GM19463 (cell line): ENCODE results near the gene WDFY1.
A peak's percentile ranks its signal among the peaks of the same experiment; 100 is the strongest.
"Not testable (repeated sequence)": the region's sequence is repeated elsewhere in the genome, so short reads cannot be mapped to it uniquely, and the experiment has no call there.

Experiments
- ATAC-seq: cut with Tn5 transposase; IDR thresholded peaks from one replicate; pipeline ENCODE4 v1.9.1; 2021; ENCODE audit warnings: mild to moderate bottlenecking, moderate library complexity; ENCODE audit not compliant: unreplicated experiment

WDFY1 gene

GRCh38 chr2:223900066-223900465 is 45.1 kb downstream of the WDFY1 start:
- ATAC-seq = no peak

- ATAC-seq = no peak
These were observed 47.3 kb downstream of the WDFY1 start for GRCh38 chr2:223897669-223898330.

- peak; percentile 66 for ATAC-seq
These were observed 48.3 kb downstream of the WDFY1 start for GRCh38 chr2:223896833-223897311.

GRCh38 chr2:223894968-223895367 is 50.2 kb downstream of the WDFY1 start:
- no peak for ATAC-seq

GRCh38 chr2:223894009-223894408 is 51.1 kb downstream of the WDFY1 start:
- no peak for ATAC-seq

- ATAC-seq = no peak
These were observed 54.4 kb downstream of the WDFY1 start for GRCh38 chr2:223890721-223891120.

GRCh38 chr2:223889229-223889628 is 55.9 kb downstream of the WDFY1 start:
- ATAC-seq = no peak

GRCh38 chr2:223888251-223888650 is 56.9 kb downstream of the WDFY1 start:
- ATAC-seq = no peak

- ATAC-seq = no peak
These were observed 58.0 kb downstream of the WDFY1 start for GRCh38 chr2:223887127-223887526.

- ATAC-seq = no peak
These were observed 58.4 kb downstream of the WDFY1 start for GRCh38 chr2:223886726-223887125.

GRCh38 chr2:223884399-223884798 is 60.7 kb downstream of the WDFY1 start:
- peak; percentile 80 for ATAC-seq

GRCh38 chr2:223882715-223883114 is 62.4 kb downstream of the WDFY1 start:
- no peak for ATAC-seq

GRCh38 chr2:223880796-223881195 is 64.3 kb downstream of the WDFY1 start:
- no peak for ATAC-seq

- peak; percentile 94 for ATAC-seq
These were observed 67.3 kb downstream of the WDFY1 start for GRCh38 chr2:223877721-223878410.

- no peak for ATAC-seq
These were observed 71.5 kb downstream of the WDFY1 start for GRCh38 chr2:223873672-223874071.

- ATAC-seq = not testable (repeated sequence)
These were observed 72.4 kb downstream of the WDFY1 start for GRCh38 chr2:223872772-223873171.

GRCh38 chr2:223871661-223872060 is 73.5 kb downstream of the WDFY1 start:
- ATAC-seq = not testable (repeated sequence)

GRCh38 chr2:223870840-223871611 is 74.1 kb downstream of the WDFY1 start:
- ATAC-seq = no peak

- ATAC-seq = peak; percentile 83
These were observed 77.1 kb downstream of the WDFY1 start for GRCh38 chr2:223868005-223868404.

GRCh38 chr2:223865907-223866508 is 79.1 kb downstream of the WDFY1 start:
- no peak for ATAC-seq

- no peak for ATAC-seq
These were observed 80.0 kb downstream of the WDFY1 start for GRCh38 chr2:223865124-223865523.
